GDM1 (cell line): ENCODE data around the gene CDH13.

Source experiments
- DNase-seq: peaks from one replicate; lab custom pipeline; 2025; lab: John Stamatoyannopoulos, UW

Gene CDH13

GRCh38 chr16:82848013-82848412 is 221.2 kb downstream of the CDH13 start:
- DNase-seq: no peak

GRCh38 chr16:82852388-82853008 is 225.7 kb downstream of the CDH13 start:
- DNase-seq: no peak

GRCh38 chr16:82855471-82855870 is 228.7 kb downstream of the CDH13 start:
- no peak for DNase-seq

GRCh38 chr16:82857693-82858365 is 231.1 kb downstream of the CDH13 start:
- DNase-seq: no peak

GRCh38 chr16:82859662-82860061 is 232.9 kb downstream of the CDH13 start:
- no peak for DNase-seq

GRCh38 chr16:82860071-82860470 is 233.3 kb downstream of the CDH13 start:
- no peak for DNase-seq

- DNase-seq: no peak
These were observed 235.3 kb downstream of the CDH13 start for GRCh38 chr16:82862057-82862456.

- DNase-seq: no peak
These were observed 237.7 kb downstream of the CDH13 start for GRCh38 chr16:82864332-82865040.

GRCh38 chr16:82865412-82865811 is 238.6 kb downstream of the CDH13 start:
- no peak for DNase-seq

- DNase-seq: no peak
These were observed 240.7 kb downstream of the CDH13 start for GRCh38 chr16:82867485-82867884.

- DNase-seq: no peak
These were observed 247.5 kb downstream of the CDH13 start for GRCh38 chr16:82874271-82874670.

- DNase-seq: no peak
These were observed 247.9 kb downstream of the CDH13 start for GRCh38 chr16:82874672-82875071.

- no peak for DNase-seq
These were observed 250.2 kb downstream of the CDH13 start for GRCh38 chr16:82876951-82877350.

- DNase-seq: no peak
These were observed 251.7 kb downstream of the CDH13 start for GRCh38 chr16:82878466-82878865.

GRCh38 chr16:82880346-82880745 is 253.6 kb downstream of the CDH13 start:
- no peak for DNase-seq

GRCh38 chr16:82881516-82881915 is 254.7 kb downstream of the CDH13 start:
- DNase-seq: no peak

GRCh38 chr16:82882226-82882625 is 255.5 kb downstream of the CDH13 start:
- DNase-seq: no peak

GRCh38 chr16:82882982-82883835 is 256.4 kb downstream of the CDH13 start:
- no peak for DNase-seq

GRCh38 chr16:82884320-82884898 is 257.6 kb downstream of the CDH13 start:
- DNase-seq: no peak

GRCh38 chr16:82886146-82886545 is 259.4 kb downstream of the CDH13 start:
- DNase-seq: no peak

- DNase-seq: no peak
These were observed 261.8 kb downstream of the CDH13 start for GRCh38 chr16:82888591-82889001.

- no peak for DNase-seq
These were observed 264.7 kb downstream of the CDH13 start for GRCh38 chr16:82891424-82891823.
